ENCODE results near the gene PRRC2B.
"Not testable (repeated sequence)": the region's sequence is repeated elsewhere in the genome, so short reads cannot be mapped to it uniquely, and the experiment has no call there.

The PRRC2B gene

GRCh38 chr9:131370638-131371037 is 23.2 kb upstream of the PRRC2B start:
- TF ChIP-seq CTCF (IDR thresholded peaks at IDR 0.05; ENCODE audit: borderline replicate concordance, insufficient read depth, low read depth, low read length): no peak
- no peak overlapping the region for H3K4me3 ChIP-seq (ENCODE audit: low read depth, low read length)

GRCh38 chr9:131372599-131372973 is 21.3 kb upstream of the PRRC2B start:
- peak overlapping the region; percentile 70 for H3K4me3 ChIP-seq (ENCODE audit: low read depth, low read length)

- H3K4me3 ChIP-seq (ENCODE audit: low read depth, low read length): not testable (repeated sequence)
Measured at GRCh38 chr9:131374638-131375037, 19.2 kb upstream of the PRRC2B start.

GRCh38 chr9:131379056-131379455 is 14.8 kb upstream of the PRRC2B start:
- TF ChIP-seq CTCF (IDR thresholded peaks at IDR 0.05; ENCODE audit: borderline replicate concordance, insufficient read depth, low read depth, low read length): no peak
- H3K4me3 ChIP-seq (ENCODE audit: low read depth, low read length): no peak overlapping the region

- no peak for TF ChIP-seq CTCF (IDR thresholded peaks at IDR 0.05; ENCODE audit: borderline replicate concordance, insufficient read depth, low read depth, low read length)
- no peak overlapping the region for H3K4me3 ChIP-seq (ENCODE audit: low read depth, low read length)
Measured at GRCh38 chr9:131382850-131383729, 10.8 kb upstream of the PRRC2B start.

- no peak for TF ChIP-seq CTCF (IDR thresholded peaks at IDR 0.05; ENCODE audit: borderline replicate concordance, insufficient read depth, low read depth, low read length)
- no peak overlapping the region for H3K4me3 ChIP-seq (ENCODE audit: low read depth, low read length)
Measured at GRCh38 chr9:131385296-131385695, 8.6 kb upstream of the PRRC2B start.

GRCh38 chr9:131386281-131386680 is 7.6 kb upstream of the PRRC2B start:
- H3K4me3 ChIP-seq (ENCODE audit: low read depth, low read length): no peak overlapping the region
- TF ChIP-seq CTCF (IDR thresholded peaks at IDR 0.05; ENCODE audit: borderline replicate concordance, insufficient read depth, low read depth, low read length): no peak

GRCh38 chr9:131387394-131387793 is 6.5 kb upstream of the PRRC2B start:
- no peak overlapping the region for H3K4me3 ChIP-seq (ENCODE audit: low read depth, low read length)
- TF ChIP-seq CTCF (IDR thresholded peaks at IDR 0.05; ENCODE audit: borderline replicate concordance, insufficient read depth, low read depth, low read length): no peak

All from GM12875 (cell line).